SIG-M5 treated with dmso at 0.1 percent for 504 hours (cell line): ENCODE results near the gene PRR29.
"Not testable (repeated sequence)": the region's sequence is repeated elsewhere in the genome, so short reads cannot be mapped to it uniquely, and the experiment has no call there.

Source experiments
- DNase-seq: peaks from one replicate; lab custom pipeline; 2025; ENCODE audit not compliant: unreplicated experiment; lab: John Stamatoyannopoulos, UW

The PRR29 gene

GRCh38 chr17:64008830-64009229 lies 10.7 kb downstream of the PRR29 start:
- DNase-seq, result no peak

GRCh38 chr17:64009571-64010402 lies 11.6 kb downstream of the PRR29 start:
- DNase-seq, result no peak

- DNase-seq, result no peak
Observed at GRCh38 chr17:64015447-64015846, 17.3 kb downstream of the PRR29 start.

- peak; percentile 26 for DNase-seq
Observed at GRCh38 chr17:64016231-64016784, 18.2 kb downstream of the PRR29 start.

- DNase-seq, result no peak
Observed at GRCh38 chr17:64016974-64017373, 18.8 kb downstream of the PRR29 start.

GRCh38 chr17:64017381-64017980 lies 19.3 kb downstream of the PRR29 start:
- no peak for DNase-seq

- DNase-seq, result not testable (repeated sequence)
Observed at GRCh38 chr17:64019551-64019961, 21.4 kb downstream of the PRR29 start.

GRCh38 chr17:64020056-64020766 lies 22.1 kb downstream of the PRR29 start, which contains the start of gene ICAM2:
ICAM2 (minus strand) TSS chr17:64020633; CDS start chr17:64006691, 13,942 bp downstream.
- DNase-seq, result peak; percentile 65

- no peak for DNase-seq
Observed at GRCh38 chr17:64022611-64023063, 24.5 kb downstream of the PRR29 start.

- DNase-seq, result no peak
Observed at GRCh38 chr17:64024215-64024654, 26.1 kb downstream of the PRR29 start.

- DNase-seq, result no peak
Observed at GRCh38 chr17:64024781-64025731, 26.9 kb downstream of the PRR29 start.

GRCh38 chr17:64025732-64026294 lies 27.7 kb downstream of the PRR29 start:
- DNase-seq, result peak; percentile 92

GRCh38 chr17:64028874-64029464 lies 30.8 kb downstream of the PRR29 start:
- DNase-seq, result peak; percentile 75

GRCh38 chr17:64032081-64032480 lies 33.9 kb downstream of the PRR29 start:
- DNase-seq, result no peak

- DNase-seq, result peak; percentile 25
Observed at GRCh38 chr17:64036198-64036922, 38.2 kb downstream of the PRR29 start.

- no peak for DNase-seq
Observed at GRCh38 chr17:64037180-64037579, 39.0 kb downstream of the PRR29 start.

- DNase-seq, result no peak
Observed at GRCh38 chr17:64037802-64038201, 39.7 kb downstream of the PRR29 start.

- no peak for DNase-seq
Observed at GRCh38 chr17:64038331-64039105, 40.4 kb downstream of the PRR29 start.
